HG02610 (cell line): ENCODE measurements around the gene RGS8.

Source experiments
- ATAC-seq: cut with Tn5 transposase; IDR thresholded peaks from one replicate; pipeline ENCODE4 v1.9.1; 2021; ENCODE audit warnings: mild to moderate bottlenecking, moderate library complexity; ENCODE audit not compliant: unreplicated experiment

Gene RGS8

GRCh38 chr1:182641561-182641960 is 42.8 kb downstream of the RGS8 start:
- no peak for ATAC-seq

DNA sequence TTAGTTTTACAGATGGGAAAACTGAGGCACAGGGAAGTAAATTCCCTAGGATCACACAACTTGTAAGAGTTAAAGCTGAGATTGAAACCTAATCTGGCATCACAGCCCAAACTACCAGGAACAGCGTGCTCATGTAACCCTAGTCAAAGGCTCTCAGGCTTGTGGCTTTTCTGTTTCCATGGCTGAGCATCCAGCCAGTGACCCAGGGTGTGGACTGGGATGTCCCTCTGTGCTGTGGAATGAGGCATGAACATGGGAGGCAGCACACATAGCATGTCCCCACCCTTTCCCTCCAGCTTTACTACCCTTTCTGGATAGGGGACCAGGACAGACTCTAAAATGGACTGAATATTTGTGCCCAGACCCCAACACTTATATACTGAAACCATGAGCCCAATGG is 45.1 kb downstream of the RGS8 start:
- ATAC-seq, result no peak

- ATAC-seq, result no peak
These were observed 46.6 kb downstream of the RGS8 start for GRCh38 chr1:182637769-182638168.

DNA sequence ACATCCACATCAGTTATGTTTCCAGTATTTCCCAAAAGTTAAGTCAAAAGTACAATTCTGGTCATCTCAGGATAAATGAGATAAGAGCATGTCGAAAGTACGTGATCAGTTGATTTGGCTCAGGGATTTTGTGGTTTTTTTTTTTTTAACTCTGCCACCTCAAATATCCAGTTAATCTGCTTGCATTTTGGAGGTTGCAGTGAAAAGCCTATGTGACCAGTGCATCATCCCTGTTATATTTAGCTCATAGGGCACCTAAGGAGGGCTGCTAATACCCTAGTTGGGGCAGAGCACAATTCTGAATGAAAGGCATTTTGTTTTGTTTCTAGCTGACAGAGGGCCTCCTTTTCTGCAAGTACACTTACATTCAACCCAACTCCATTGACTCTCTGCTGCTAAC is 48.5 kb downstream of the RGS8 start:
- no peak for ATAC-seq
